Measurements from ENCODE around the gene MAGEA2.
"Not testable (repeated sequence)": the region's sequence is repeated elsewhere in the genome, so short reads cannot be mapped to it uniquely, and the experiment has no call there.

- TF ChIP-seq MLX (CRISPR knock-in tag; IDR thresholded peaks at IDR 0.05); GTF2I (CRISPR knock-in tag; conservative IDR thresholded peaks at IDR 0.05); NFYB (CRISPR knock-in tag; conservative IDR thresholded peaks at IDR 0.05; ENCODE audit: low read depth); CTCF (IDR thresholded peaks at IDR 0.05); SMAD3 (CRISPR knock-in tag; IDR thresholded peaks at IDR 0.05; ENCODE audit: borderline replicate concordance): not testable (repeated sequence)
Observed at GRCh38 chrX:152736528-152736927, 17.1 kb downstream of the MAGEA2 start.

All from WTC11 (cell line).